ENCODE results near the gene ELANE. TPM values are rescaled to one million over a fixed set of nuclear protein-coding genes. Genes with fewer than 3 reads are reported as not detected.
"Not testable (repeated sequence)": the region's sequence is repeated elsewhere in the genome, so short reads cannot be mapped to it uniquely, and the experiment has no call there.

Gene ELANE
- total RNA-seq, 1 donor = 11.0 TPM

DNA sequence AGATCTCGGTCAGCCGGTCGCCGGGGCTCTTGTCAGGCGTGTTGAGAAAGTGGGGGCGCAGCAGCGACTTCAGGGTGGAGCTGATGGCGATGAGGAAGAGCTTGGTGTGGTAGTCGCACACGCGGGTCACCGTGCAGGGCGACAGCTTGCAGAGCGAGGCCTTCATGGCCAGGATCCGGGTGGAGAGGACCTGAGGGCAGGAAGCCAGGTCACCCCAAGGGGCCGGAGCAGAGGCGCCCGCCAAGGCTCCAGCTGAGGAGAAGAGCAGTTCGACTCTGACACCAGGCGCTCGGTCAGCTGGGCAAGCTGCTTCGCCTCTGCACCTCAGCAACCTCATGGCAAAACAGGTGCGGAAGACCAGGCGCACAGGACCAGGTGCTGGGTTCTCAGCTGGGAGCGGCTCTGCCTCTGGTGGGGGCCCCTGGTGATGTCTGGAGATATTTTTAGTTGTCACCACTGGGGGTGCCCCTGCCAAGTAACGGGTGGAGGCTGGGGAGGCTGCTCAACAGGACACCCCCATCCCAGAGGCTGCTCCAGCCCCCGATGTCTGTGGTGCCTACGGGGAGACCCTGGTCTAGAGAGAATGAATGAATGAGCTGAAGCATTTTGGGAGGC is 23.3 kb downstream of the ELANE start:
- no peak for DNase-seq (ENCODE audit: low read depth in 2 of 3, low spot score in 2 of 3)

DNA sequence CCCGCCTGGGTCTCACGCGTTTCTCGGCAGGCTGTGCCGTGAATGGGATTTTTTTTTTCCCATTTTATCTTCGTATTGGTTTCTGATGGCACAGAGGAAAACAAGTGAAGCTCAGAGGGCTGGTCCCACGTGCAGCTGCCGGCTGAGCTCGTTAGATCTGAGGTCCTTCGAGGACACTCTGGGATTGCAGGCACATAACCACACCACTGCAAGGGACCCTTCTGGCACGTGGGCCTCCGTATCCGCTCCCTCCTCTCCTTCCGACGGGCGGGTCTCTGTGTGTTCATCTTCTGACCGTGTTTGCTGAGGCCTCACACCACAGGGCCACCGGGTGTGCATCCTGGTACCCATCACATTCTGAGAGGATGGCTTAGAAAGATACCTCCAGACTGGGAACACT is 24.0 kb downstream of the ELANE start:
- DNase-seq (ENCODE audit: low read depth in 2 of 3, low spot score in 2 of 3) = no peak

DNA sequence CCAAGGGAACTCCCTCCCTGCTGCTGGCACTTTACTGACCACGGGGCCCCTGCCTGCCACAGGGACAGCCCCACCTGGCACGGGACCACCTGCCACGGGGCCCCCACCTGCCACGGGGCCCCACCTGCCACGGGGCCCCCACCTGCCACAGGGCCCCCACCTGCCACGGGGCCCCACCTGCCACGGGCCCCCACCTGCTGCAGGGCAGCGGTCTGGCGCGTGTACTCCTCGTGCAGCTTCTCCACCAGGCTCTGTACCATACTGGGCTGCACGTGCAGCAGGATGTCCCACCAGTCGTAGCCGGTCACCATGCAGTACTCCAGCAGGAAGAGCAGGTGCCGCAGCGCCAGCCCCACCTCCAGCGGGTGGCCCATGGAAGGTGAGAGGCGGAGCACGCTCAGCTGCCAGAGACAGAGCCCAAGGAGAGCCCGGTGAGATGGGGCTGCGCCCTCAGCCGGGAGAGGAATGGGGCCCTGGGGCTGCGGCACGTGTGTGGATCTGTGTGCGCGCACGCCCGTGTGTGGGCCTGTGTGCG is 24.7 kb downstream of the ELANE start:
- DNase-seq (ENCODE audit: low read depth in 2 of 3, low spot score in 2 of 3) = no peak

DNA sequence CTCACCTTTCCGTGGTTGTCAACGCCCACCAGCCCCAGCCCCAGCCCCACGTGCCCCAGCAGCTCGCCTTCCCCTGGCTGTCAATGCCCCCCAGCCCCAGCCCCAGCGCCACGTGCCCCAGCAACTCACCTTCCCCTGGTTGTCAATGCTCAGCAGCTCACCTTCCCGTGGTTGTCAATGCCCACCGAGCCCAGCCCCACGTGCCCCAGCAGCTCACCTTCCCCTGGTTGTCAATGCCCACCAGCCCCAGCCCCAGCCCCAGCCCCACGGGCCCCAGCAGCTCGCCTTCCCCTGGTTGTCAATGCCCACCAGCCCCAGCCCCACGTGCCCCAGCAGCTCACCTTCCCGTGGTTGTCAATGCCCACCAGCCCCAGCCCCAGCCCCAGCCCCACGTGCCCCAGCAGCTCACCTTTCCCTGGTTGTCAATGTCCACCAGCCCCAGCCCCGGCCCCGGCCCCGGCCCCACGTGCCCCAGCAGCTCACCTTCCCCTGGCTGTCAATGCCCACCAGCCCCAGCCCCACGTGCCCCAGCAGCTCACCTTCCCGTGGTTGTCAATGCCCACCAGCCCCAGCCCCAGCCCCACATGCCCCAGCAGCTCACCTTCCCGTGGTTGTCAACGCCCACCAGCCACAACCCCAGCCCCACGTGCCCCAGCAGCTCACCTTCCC is 26.0 kb downstream of the ELANE start:
- DNase-seq (ENCODE audit: low read depth in 2 of 3, low spot score in 2 of 3) = not testable (repeated sequence)

DNA sequence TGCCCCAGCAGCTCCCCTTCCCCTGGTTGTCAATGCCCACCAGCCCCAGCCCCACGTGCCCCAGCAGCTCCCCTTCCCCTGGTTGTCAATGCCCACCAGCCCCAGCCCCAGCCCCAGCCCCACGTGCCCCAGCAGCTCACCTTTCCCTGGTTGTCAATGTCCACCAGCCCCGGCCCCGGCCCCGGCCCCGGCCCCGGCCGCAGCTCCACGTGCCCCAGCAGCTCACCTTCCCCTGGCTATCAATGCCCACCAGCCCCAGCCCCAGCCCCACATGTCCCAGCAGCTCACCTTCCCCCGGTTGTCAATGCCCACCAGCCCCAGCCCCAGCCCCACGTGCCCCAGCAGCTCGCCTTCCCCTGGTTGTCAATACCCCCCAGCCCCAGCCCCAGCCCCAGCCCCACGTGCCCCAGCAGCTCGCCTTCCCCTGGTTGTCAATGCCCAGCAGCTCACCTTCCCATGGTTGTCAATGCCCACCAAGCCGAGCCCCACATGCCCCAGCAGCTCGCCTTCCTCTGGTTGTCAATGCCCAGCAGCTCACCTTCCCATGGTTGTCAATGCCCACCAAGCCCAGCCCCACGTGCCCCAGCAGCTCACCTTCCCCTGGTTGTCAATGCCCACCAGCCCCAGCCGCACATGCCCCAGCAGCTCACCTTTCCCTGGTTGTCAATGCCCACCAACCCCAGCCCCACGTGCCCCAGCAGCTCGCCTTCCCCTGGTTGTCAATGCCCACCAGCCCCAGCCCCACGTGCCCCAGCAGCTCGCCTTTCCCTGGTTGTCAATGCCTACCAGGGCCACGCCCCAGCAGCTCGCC is 26.9 kb downstream of the ELANE start:
- DNase-seq (ENCODE audit: low read depth in 2 of 3, low spot score in 2 of 3) = not testable (repeated sequence)

DNA sequence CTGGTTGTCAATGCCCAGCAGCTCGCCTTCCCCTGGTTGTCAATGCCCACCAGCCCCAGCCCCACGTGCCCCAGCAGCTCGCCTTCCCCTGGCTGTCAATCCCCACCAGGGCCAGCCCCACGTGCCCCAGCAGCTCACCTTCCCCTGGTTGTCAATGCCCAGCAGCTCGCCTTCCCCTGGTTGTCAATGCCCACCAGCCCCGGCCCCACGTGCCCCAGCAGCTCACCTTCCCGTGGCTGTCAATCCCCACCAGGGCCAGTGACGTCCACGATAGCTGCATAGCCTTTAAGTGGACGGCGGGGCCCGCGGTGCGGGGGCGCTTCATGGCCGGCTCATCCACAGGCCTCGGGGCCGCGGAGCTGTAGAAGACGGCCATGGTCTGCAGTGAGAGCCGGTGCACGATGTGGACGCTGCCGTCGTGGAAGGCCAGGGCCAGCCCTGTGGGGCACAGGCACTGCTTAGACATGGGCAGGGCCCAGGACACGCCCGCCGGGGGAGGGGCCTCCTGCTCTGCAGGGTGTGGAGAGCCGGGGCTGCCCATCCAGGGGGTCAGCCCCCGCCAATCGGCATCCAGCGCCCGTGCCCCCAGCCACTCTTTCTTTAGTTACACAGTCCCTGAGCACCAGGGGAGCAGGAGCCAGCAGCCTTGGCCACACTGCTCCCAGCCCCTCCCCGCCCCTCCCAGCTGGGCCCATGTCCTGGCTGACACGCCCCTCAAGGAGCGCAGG is 27.8 kb downstream of the ELANE start:
- no peak for DNase-seq (ENCODE audit: low read depth in 2 of 3, low spot score in 2 of 3)

DNA sequence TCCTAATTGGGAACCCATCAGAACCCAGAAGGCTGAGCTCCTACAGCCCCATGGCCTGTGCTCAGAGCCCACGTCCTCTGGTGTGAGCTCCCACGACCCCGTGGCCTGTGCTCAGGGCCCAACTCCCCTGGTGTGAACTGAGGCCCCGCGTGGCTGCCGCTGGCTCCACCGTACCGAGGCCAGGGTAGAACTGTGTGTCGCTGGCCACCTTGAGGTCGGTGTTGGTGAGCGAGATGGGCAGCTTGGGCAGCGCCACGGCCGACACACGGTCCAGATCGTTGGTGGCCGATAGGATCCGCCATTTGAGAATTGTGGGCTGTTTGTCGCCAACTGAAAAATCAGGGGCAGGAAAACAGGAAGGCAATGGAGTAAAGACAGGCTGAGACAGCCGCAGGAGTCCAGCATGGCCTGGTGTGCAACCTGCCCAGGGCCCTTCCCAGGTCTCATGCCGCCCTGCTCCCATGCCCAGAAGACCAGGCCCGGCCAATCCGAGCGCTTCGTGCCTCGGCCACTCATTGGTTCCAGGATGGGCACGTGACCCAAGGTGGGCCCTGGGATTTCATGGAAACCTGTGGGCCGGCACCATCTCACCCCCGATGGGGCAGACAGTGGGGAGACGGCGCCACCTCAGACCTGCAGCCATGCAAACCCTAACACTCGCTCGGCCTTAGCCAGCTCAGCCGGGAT is 29.4 kb downstream of the ELANE start:
- DNase-seq (ENCODE audit: low read depth in 2 of 3, low spot score in 2 of 3) = no peak

DNA sequence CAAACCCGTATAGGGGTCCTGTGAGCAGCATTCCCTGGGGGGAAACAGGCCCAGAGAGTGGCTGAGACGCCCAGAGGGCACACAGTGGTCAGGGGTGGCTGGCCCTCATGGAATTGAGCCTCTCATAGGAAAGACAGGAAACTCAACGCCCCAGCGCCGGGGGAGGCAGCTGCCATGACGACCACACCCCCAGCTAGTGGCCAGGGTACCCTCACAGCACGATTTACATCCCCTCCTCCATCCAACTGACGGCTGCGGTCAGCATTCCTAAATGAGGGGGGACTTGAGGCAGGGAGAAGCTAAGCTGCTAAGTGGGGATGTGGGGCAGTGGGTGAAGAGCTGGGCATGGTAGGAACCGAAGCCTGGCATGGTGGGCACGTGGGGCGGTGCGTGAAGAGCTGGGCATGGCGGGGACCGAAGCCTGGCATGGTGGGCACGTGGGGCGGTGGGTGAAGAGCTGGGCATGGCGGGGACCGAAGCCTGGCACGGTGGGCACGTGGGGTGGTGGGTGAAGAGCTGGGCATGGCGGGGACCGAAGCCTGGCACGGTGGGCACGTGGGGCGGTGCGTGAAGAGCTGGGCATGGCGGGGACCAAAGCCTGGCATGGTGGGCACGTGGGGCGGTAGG is 30.9 kb downstream of the ELANE start:
- DNase-seq (ENCODE audit: low read depth in 2 of 3, low spot score in 2 of 3) = no peak

DNA sequence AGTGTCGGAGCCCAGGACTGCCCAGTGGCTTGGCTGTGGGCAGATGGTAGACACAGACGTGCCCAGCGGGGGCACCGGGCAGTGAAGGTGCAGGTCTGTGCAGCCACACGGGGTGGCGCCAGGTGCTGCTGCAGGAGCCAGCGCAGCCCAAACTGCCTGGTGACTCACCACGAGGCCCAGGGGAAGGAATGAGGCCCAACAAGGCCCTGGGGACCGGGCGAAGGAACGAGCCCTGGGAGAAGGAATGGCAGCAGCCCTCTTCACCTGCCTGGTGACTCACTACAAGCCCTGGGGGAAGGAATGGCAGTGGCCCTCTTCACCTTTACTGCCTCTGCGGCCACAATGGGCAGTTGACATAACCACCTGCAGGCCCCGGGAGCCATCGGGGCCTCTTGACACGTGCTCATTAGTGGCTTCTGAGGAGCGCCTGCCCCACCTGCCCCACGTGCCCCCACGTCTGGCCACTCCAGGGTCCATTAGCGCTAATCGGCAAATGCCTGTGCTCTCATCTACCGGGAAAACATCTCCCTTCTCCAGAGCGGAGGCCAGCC is 31.6 kb downstream of the ELANE start:
- DNase-seq (ENCODE audit: low read depth in 2 of 3, low spot score in 2 of 3) = no peak

DNA sequence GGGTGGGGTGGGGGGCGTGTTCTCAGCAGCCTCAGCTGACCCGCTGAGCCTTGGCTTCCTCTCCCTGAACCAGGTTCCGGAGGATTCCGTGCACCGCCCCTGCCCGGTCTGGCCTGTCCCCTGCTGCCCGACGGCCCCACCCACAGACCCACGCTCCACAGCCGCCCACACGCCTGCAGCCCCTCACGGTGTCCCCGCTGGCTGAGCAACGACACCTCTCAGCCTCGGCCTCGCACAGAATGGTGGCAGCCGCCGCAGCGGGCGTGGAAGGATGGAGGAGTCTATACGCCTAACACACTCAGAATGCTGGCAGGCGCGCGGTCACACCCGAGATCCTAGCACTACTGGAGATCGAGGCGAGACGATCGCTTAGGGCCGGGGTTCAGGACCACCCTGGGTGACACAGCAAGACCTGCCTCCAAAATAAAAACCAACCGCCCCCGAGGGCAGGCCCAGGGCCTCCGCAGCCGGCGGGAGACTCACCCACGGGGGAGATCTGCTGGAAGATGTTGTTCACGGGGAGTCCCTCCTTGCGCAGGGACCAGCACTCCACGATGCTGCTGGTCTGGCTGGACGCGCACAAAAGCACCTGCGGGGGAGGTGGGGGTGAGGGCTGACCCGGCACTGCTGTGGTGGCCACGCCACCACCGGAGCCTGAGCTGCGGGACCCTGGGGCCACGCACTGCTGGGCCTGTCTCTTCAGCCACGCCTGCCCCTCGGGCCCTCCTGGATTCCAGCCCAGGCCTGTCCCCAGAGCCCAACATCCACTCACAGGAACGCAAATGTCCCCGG is 32.5 kb downstream of the ELANE start:
- no peak for DNase-seq (ENCODE audit: low read depth in 2 of 3, low spot score in 2 of 3)

DNA sequence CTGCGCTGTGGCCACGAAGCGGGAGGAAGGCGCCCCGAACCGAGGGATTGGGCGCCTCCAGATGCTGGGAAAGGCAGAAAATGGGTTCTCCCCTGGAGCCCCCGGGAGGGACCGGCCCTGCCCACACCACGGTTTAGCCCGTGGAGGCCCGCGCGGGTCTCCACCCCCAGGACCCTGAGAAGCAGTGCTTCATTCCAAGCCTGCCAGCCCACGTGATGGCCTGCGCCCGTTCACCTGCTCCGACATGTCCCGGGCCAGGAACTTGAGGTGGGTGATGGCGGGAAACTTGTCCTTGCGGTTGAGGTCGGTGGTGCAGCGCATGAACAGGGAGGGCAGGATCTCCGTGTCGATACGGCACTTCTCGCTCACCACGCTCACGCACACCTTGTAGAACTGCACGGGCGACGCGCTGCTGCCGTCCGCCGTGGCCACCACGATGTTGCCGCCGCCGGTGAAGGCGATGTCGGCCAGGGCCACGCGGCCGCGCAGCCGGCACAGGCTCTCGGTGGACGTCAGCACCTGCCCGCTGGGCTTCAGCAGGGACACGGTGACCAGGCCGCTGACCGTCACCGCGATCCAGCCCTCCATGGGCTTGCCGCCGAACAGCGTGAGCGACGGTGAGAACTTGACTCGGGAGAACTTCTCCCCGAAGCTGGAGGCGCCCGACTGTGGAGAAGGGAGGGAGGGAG is 33.6 kb downstream of the ELANE start:
- no peak for DNase-seq (ENCODE audit: low read depth in 2 of 3, low spot score in 2 of 3)

DNA sequence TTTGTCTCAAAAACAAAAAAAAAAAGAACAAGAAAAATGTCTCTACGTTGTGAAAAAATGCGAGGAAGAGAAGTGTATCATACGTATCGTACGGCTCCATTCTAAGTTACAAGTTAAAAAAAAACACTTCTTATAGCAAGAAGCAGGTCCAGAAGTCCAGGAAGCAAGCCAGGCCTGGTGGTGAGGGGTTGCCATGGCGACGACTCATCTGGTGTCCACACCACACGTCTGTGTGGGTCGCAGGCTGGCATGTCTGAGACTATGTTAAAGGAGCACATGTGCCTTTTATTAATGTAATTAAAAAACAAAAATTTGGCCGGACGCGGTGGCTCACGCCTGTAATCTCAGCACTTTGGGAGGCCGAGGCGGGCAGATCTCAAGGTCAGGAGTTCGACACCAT is 35.0 kb downstream of the ELANE start:
- no peak for DNase-seq (ENCODE audit: low read depth in 2 of 3, low spot score in 2 of 3)

DNA sequence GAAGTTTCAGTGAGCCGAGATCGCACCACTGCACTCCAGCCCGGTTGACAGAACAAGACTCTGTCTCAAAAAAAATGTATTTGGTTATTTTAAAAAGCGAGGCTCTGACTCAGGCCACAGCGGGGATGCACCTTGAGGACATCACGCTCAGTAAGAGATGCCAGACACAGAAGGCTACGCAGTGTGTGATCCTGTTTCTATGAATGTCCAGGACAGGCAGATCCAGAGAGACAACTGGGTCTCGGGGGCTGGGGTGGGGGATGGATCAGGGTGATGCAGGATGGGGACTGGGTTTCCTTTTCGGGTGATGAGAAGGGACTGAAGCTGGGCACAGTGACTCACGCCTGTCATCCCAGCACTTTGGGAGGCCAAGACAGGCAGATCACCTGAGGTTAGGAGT is 35.5 kb downstream of the ELANE start:
- no peak for DNase-seq (ENCODE audit: low read depth in 2 of 3, low spot score in 2 of 3)

DNA sequence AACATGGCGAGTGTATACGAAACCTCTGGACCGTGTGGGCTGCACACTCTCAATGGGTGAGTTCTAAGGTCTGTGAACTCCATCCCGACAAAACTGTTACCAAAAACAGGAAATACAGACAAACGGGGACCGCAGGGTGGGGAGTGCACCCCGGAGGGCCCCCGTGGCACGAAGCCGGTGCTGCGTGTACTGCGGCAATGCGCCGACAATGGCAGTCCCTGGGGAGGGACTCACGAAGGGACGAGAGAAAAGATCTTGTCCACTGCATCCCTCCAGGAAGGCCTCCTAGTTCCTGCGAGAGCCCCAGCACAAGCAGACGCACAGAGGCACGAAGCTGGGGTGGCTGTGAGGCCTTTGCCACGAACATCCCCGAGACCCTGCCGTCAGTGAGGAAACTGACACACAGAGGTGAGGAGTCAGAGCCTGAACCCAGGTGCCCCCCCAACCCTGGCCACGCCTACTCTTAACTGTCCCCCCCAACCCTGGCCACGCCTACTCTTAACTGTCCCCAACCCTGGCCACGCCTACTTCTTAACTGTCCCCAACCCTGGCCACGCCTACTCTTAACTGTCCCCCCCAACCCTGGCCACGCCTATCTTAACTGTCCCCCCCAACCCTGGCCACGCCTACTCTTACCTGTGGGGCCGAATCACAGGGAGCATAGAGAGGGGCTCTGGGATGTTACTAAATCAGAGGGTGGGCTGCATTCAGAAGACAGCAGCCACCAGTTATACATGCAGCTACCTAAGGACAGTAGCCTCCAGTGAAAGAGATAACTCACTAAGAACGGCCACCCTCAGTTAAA is 36.7 kb downstream of the ELANE start:
- DNase-seq (ENCODE audit: low read depth in 2 of 3, low spot score in 2 of 3) = no peak

DNA sequence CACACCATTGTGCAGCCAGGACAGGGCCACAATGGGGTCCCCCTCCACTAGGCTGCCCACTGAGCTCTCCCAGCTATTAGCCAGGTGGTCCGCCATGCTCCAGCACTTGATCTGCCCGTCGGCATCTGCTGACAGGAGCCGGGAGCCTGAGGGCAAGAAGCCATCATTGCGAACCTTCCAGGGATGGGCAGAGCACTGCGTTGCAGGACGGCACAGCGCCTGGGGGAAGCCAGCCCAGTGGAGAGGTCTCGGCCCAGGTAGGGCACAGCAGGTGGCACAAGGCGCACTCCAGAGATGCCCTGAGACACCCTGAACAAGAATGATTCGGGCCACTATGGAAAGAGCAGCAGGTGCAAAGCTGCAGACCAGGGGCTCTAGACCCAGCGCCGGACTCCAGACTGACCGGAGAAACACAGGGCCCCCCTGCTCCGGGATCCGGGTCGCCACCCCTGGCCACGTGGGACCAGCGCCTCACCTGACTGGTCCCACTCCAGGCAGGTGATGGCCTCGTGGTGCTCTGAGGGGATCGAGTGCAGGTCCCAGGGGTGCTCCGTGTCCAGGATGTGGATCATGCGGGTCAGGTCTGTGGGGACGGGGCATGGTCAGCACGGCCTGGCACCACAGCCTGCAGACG is 37.7 kb downstream of the ELANE start:
- DNase-seq (ENCODE audit: low read depth in 2 of 3, low spot score in 2 of 3) = no peak

DNA sequence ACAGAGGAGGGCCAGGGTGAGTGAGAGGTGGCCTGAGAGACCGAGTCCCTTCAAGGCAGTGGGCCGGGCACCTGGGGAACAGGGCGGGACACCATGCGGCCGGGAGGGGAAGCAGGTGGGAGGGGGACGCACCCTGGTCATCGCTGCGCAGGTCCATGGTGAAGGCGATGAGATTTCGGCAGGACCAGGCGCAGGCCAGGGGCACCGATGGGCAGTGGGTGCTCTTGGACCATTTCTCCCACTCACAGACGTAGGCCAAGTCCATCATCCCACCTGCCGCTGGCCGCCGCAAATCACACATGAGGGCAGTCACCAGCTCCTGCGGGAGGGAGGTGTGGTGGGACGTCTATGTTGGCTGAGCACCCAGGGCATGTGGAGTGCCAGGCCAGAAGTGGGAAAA is 38.7 kb downstream of the ELANE start:
- no peak for DNase-seq (ENCODE audit: low read depth in 2 of 3, low spot score in 2 of 3)

All from hematopoietic multipotent progenitor cell (in vitro differentiated cells).